ENCODE measurements around the gene ANKRA2.

The ANKRA2 gene

GRCh38 chr5:73603998-73604397 lies 38.6 kb upstream of the ANKRA2 start:
- CTCF ChIA-PET = no interaction called here
- peaks cover 0 to 8% (median 0%) of the 10 kb centered on the region in 5 experiments for H3K9me3 ChIP-seq (ENCODE audit: control extremely low read depth in 1 of 5, control insufficient read depth in 4 of 5, insufficient read depth in 2 of 5, low read depth in 1 of 5, low read length in 4 of 5)
- POLR2A ChIA-PET = no interaction called here
- no peaks in the 10 kb centered on the region for H3K36me3 ChIP-seq (ENCODE audit: control insufficient read depth in 4 of 4, insufficient read depth in 4 of 4, low read length in 3 of 4)
- H3K27me3 ChIP-seq (replicated peaks in 2 of 5; ENCODE audit: control insufficient read depth in 4 of 5, insufficient read depth in 5 of 5, low read length in 4 of 5) = no peaks in the 10 kb centered on the region
- H3K4me3 ChIP-seq (ENCODE audit: control insufficient read depth in 1 of 7, extremely low read depth in 1 of 7, insufficient read depth in 4 of 7, low read depth in 2 of 7, low read length in 6 of 7) = no peak overlapping the region
- H3K4me1 ChIP-seq (ENCODE audit: control extremely low read depth in 1 of 4, control insufficient read depth in 4 of 4, insufficient read depth in 4 of 4, low read length in 3 of 4) = no peaks in the 10 kb centered on the region
- H3K27ac ChIP-seq (ENCODE audit: insufficient read depth in 1 of 2, low read depth in 1 of 2, low read length in 2 of 2, poor library complexity in 1 of 2, severe bottlenecking in 2 of 2) = no peak overlapping the region
- WGBS (ENCODE audit: insufficient coverage) = 79% methylated on average over 4 of the region's 5 CpGs
- DNase-seq = no peak

- H3K4me3 ChIP-seq (ENCODE audit: control insufficient read depth in 1 of 7, extremely low read depth in 1 of 7, insufficient read depth in 4 of 7, low read depth in 2 of 7, low read length in 6 of 7) = no peak overlapping the region
- H3K27me3 ChIP-seq (replicated peaks in 2 of 5; ENCODE audit: control insufficient read depth in 4 of 5, insufficient read depth in 5 of 5, low read length in 4 of 5) = no peaks in the 10 kb centered on the region
- WGBS (ENCODE audit: insufficient coverage) = 100% methylated on average over 1 of the region's 3 CpGs
- POLR2A ChIA-PET = no interaction called here
- DNase-seq = no peak
- CTCF ChIA-PET = interaction anchor here (12.6 kb wide), 1 partner anchor 193 kb away, joined by 161 read pairs; no protein-coding TSS in a partner anchor
- no peak overlapping the region for H3K27ac ChIP-seq (ENCODE audit: insufficient read depth in 1 of 2, low read depth in 1 of 2, low read length in 2 of 2, poor library complexity in 1 of 2, severe bottlenecking in 2 of 2)
- H3K9me3 ChIP-seq (ENCODE audit: control extremely low read depth in 1 of 5, control insufficient read depth in 4 of 5, insufficient read depth in 2 of 5, low read depth in 1 of 5, low read length in 4 of 5) = peaks cover 0 to 8% (median 0%) of the 10 kb centered on the region in 5 experiments
- no peaks in the 10 kb centered on the region for H3K4me1 ChIP-seq (ENCODE audit: control extremely low read depth in 1 of 4, control insufficient read depth in 4 of 4, insufficient read depth in 4 of 4, low read length in 3 of 4)
- no peaks in the 10 kb centered on the region for H3K36me3 ChIP-seq (ENCODE audit: control insufficient read depth in 4 of 4, insufficient read depth in 4 of 4, low read length in 3 of 4)
Measured at GRCh38 chr5:73599380-73599779, 33.9 kb upstream of the ANKRA2 start.

- CTCF ChIA-PET = interaction anchor here (0.8 to 12.6 kb wide), 13 partner anchors 8 to 196 kb away, joined by 3 to 161 read pairs (median 4); no protein-coding TSS in a partner anchor
- Histone ChIP-seq H3K4me1 (ENCODE audit: control extremely low read depth in 1 of 4, control insufficient read depth in 4 of 4, insufficient read depth in 4 of 4, low read length in 3 of 4) (no peaks in the 10 kb centered on the region), H3K9me3 (ENCODE audit: control extremely low read depth in 1 of 5, control insufficient read depth in 4 of 5, insufficient read depth in 2 of 5, low read depth in 1 of 5, low read length in 4 of 5) (peaks cover 0 to 3% (median 0%) of the 10 kb centered on the region in 5 experiments), H3K4me3 (ENCODE audit: control insufficient read depth in 1 of 7, extremely low read depth in 1 of 7, insufficient read depth in 4 of 7, low read depth in 2 of 7, low read length in 6 of 7) (no peak overlapping the region), H3K27ac (ENCODE audit: insufficient read depth in 1 of 2, low read depth in 1 of 2, low read length in 2 of 2, poor library complexity in 1 of 2, severe bottlenecking in 2 of 2) (no peak overlapping the region), H3K36me3 (ENCODE audit: control insufficient read depth in 4 of 4, insufficient read depth in 4 of 4, low read length in 3 of 4) (no peaks in the 10 kb centered on the region), H3K27me3 (replicated peaks in 2 of 5; ENCODE audit: control insufficient read depth in 4 of 5, insufficient read depth in 5 of 5, low read length in 4 of 5) (no peaks in the 10 kb centered on the region)
- DNase-seq = peak; percentile 58 to 71 (median 66)
- POLR2A ChIA-PET = no interaction called here
Measured at GRCh38 chr5:73596705-73597328, 31.4 kb upstream of the ANKRA2 start.

- Histone ChIP-seq H3K36me3 (ENCODE audit: control insufficient read depth in 4 of 4, insufficient read depth in 4 of 4, low read length in 3 of 4) (no peaks in the 10 kb centered on the region), H3K4me3 (ENCODE audit: control insufficient read depth in 1 of 7, extremely low read depth in 1 of 7, insufficient read depth in 4 of 7, low read depth in 2 of 7, low read length in 6 of 7) (no peak overlapping the region), H3K27me3 (replicated peaks in 2 of 5; ENCODE audit: control insufficient read depth in 4 of 5, insufficient read depth in 5 of 5, low read length in 4 of 5) (no peaks in the 10 kb centered on the region), H3K4me1 (ENCODE audit: control extremely low read depth in 1 of 4, control insufficient read depth in 4 of 4, insufficient read depth in 4 of 4, low read length in 3 of 4) (no peaks in the 10 kb centered on the region), H3K9me3 (ENCODE audit: control extremely low read depth in 1 of 5, control insufficient read depth in 4 of 5, insufficient read depth in 2 of 5, low read depth in 1 of 5, low read length in 4 of 5) (no peaks in the 10 kb centered on the region), H3K27ac (ENCODE audit: insufficient read depth in 1 of 2, low read depth in 1 of 2, low read length in 2 of 2, poor library complexity in 1 of 2, severe bottlenecking in 2 of 2) (no peak overlapping the region)
- WGBS (ENCODE audit: insufficient coverage) = no CpG with 5 or more reads among the region's 1 CpG
- CTCF ChIA-PET = interaction anchor here (0.6 to 12.6 kb wide), 6 partner anchors 15 to 1057 kb away, joined by 3 to 161 read pairs (median 6); no protein-coding TSS in a partner anchor
- DNase-seq = no peak
- POLR2A ChIA-PET = no interaction called here
Measured at GRCh38 chr5:73592551-73592950, 27.1 kb upstream of the ANKRA2 start.

- no peaks in the 10 kb centered on the region for H3K9me3 ChIP-seq (ENCODE audit: control extremely low read depth in 1 of 5, control insufficient read depth in 4 of 5, insufficient read depth in 2 of 5, low read depth in 1 of 5, low read length in 4 of 5)
- H3K4me3 ChIP-seq (ENCODE audit: control insufficient read depth in 1 of 7, extremely low read depth in 1 of 7, insufficient read depth in 4 of 7, low read depth in 2 of 7, low read length in 6 of 7) = no peak overlapping the region
- POLR2A ChIA-PET = interaction anchor here (0.6 kb wide), 1 partner anchor 47 kb away, joined by 3 read pairs; no protein-coding TSS in a partner anchor
- no peaks in the 10 kb centered on the region for H3K27me3 ChIP-seq (replicated peaks in 2 of 5; ENCODE audit: control insufficient read depth in 4 of 5, insufficient read depth in 5 of 5, low read length in 4 of 5)
- no peak for DNase-seq
- H3K36me3 ChIP-seq (ENCODE audit: control insufficient read depth in 4 of 4, insufficient read depth in 4 of 4, low read length in 3 of 4) = no peaks in the 10 kb centered on the region
- CTCF ChIA-PET = interaction anchor here (0.6 to 12.6 kb wide), 19 partner anchors 11 to 1057 kb away, joined by 3 to 161 read pairs (median 5); partner anchors contain the start of genes ARHGEF28 and ENC1
- WGBS (ENCODE audit: insufficient coverage) = 60% methylated on average over 1 of the region's 4 CpGs
- no peak overlapping the region for H3K27ac ChIP-seq (ENCODE audit: insufficient read depth in 1 of 2, low read depth in 1 of 2, low read length in 2 of 2, poor library complexity in 1 of 2, severe bottlenecking in 2 of 2)
- no peaks in the 10 kb centered on the region for H3K4me1 ChIP-seq (ENCODE audit: control extremely low read depth in 1 of 4, control insufficient read depth in 4 of 4, insufficient read depth in 4 of 4, low read length in 3 of 4)
Measured at GRCh38 chr5:73591698-73592501, 26.5 kb upstream of the ANKRA2 start.

- ChIA-PET POLR2A (interaction anchor here (0.6 kb wide), 1 partner anchor 48 kb away, joined by 3 read pairs; no protein-coding TSS in a partner anchor), CTCF (interaction anchor here (0.7 to 12.6 kb wide), 19 partner anchors 9 to 1058 kb away, joined by 3 to 161 read pairs (median 5); partner anchors contain the start of genes ARHGEF28 and ENC1)
- peak; percentile 82 to 92 (median 87) for DNase-seq
- Histone ChIP-seq H3K27ac (ENCODE audit: insufficient read depth in 1 of 2, low read depth in 1 of 2, low read length in 2 of 2, poor library complexity in 1 of 2, severe bottlenecking in 2 of 2) (no peak overlapping the region), H3K27me3 (replicated peaks in 2 of 5; ENCODE audit: control insufficient read depth in 4 of 5, insufficient read depth in 5 of 5, low read length in 4 of 5) (no peaks in the 10 kb centered on the region), H3K4me1 (ENCODE audit: control extremely low read depth in 1 of 4, control insufficient read depth in 4 of 4, insufficient read depth in 4 of 4, low read length in 3 of 4) (no peaks in the 10 kb centered on the region), H3K36me3 (ENCODE audit: control insufficient read depth in 4 of 4, insufficient read depth in 4 of 4, low read length in 3 of 4) (no peaks in the 10 kb centered on the region), H3K9me3 (ENCODE audit: control extremely low read depth in 1 of 5, control insufficient read depth in 4 of 5, insufficient read depth in 2 of 5, low read depth in 1 of 5, low read length in 4 of 5) (no peaks in the 10 kb centered on the region), H3K4me3 (ENCODE audit: control insufficient read depth in 1 of 7, extremely low read depth in 1 of 7, insufficient read depth in 4 of 7, low read depth in 2 of 7, low read length in 6 of 7) (no peak overlapping the region)
- WGBS (ENCODE audit: insufficient coverage) = no CpG with 5 or more reads among the region's 4 CpGs
Measured at GRCh38 chr5:73591102-73591695, 25.8 kb upstream of the ANKRA2 start.

All from common myeloid progenitor, CD34-positive (primary cell).